Measurements from ENCODE around the gene HES3.

The HES3 gene

GRCh38 chr1:6280761-6281451, 36.9 kb downstream of the HES3 start:
- H3K4me3 ChIP-seq (ENCODE audit: low read depth, low read length) = no peak overlapping the region
- TF ChIP-seq CTCF (conservative IDR thresholded peaks at IDR 0.05; ENCODE audit: low read depth, low read length) = peak; percentile 53
- DNase-seq (ENCODE audit: low read depth) = no peak

- no peak for TF ChIP-seq CTCF (conservative IDR thresholded peaks at IDR 0.05; ENCODE audit: low read depth, low read length)
- no peak overlapping the region for H3K4me3 ChIP-seq (ENCODE audit: low read depth, low read length)
- no peak for DNase-seq (ENCODE audit: low read depth)
These were observed 37.8 kb downstream of the HES3 start for GRCh38 chr1:6281511-6282402.

- H3K4me3 ChIP-seq (ENCODE audit: low read depth, low read length) = no peak overlapping the region
- DNase-seq (ENCODE audit: low read depth) = no peak
- TF ChIP-seq CTCF (conservative IDR thresholded peaks at IDR 0.05; ENCODE audit: low read depth, low read length) = no peak
These were observed 38.7 kb downstream of the HES3 start for GRCh38 chr1:6282577-6283270.

GRCh38 chr1:6285336-6285735, 41.4 kb downstream of the HES3 start:
- no peak for DNase-seq (ENCODE audit: low read depth)
- no peak overlapping the region for H3K4me3 ChIP-seq (ENCODE audit: low read depth, low read length)
- TF ChIP-seq CTCF (conservative IDR thresholded peaks at IDR 0.05; ENCODE audit: low read depth, low read length) = no peak

GRCh38 chr1:6286266-6286665, 42.3 kb downstream of the HES3 start:
- no peak for TF ChIP-seq CTCF (conservative IDR thresholded peaks at IDR 0.05; ENCODE audit: low read depth, low read length)
- H3K4me3 ChIP-seq (ENCODE audit: low read depth, low read length) = no peak overlapping the region
- DNase-seq (ENCODE audit: low read depth) = no peak

GRCh38 chr1:6287029-6287428, 43.0 kb downstream of the HES3 start:
- TF ChIP-seq CTCF (conservative IDR thresholded peaks at IDR 0.05; ENCODE audit: low read depth, low read length) = no peak
- no peak overlapping the region for H3K4me3 ChIP-seq (ENCODE audit: low read depth, low read length)
- no peak for DNase-seq (ENCODE audit: low read depth)
